OCI-LY1 (cell line): ENCODE data around the gene PPHLN1.

Experiments used
- H2AFZ ChIP-seq: fragments of 200-600 bp; sonication (generic), shearing (Covaris generic); 2 replicates; pipeline ENCODE4 v1.6.0; 2014; ENCODE audit warnings: antibody characterized with exemption, mild to moderate bottlenecking, low read length
- H3F3A ChIP-seq: fragments of 200-600 bp; sonication (generic), shearing (Covaris generic); 2 replicates; pipeline ENCODE4 v1.6.0; 2014; ENCODE audit warnings: mild to moderate bottlenecking, antibody characterized with exemption, low read length, moderate library complexity; ENCODE audit not compliant: insufficient read depth
- H3K27ac ChIP-seq: fragments of 200-600 bp; sonication (generic); 2 replicates; pipeline ENCODE4 v1.5.1; 2014; ENCODE audit warnings: low read length, mixed run types, mild to moderate bottlenecking, low read depth; ENCODE audit not compliant: poor library complexity, severe bottlenecking
- H3K27me3 ChIP-seq: fragments of 200-600 bp; sonication (generic); 2 replicates; pipeline ENCODE4 v1.6.0; 2014; ENCODE audit warnings: antibody characterized with exemption, mild to moderate bottlenecking, low read length, moderate library complexity; ENCODE audit not compliant: insufficient read depth
- H3K36me3 ChIP-seq: fragments of 200-600 bp; sonication (generic); 2 replicates; pipeline ENCODE4 v1.6.1; 2014; ENCODE audit warnings: mild to moderate bottlenecking, antibody characterized with exemption, low read length, moderate library complexity, mixed read lengths; ENCODE audit not compliant: insufficient read depth
- H3K4me1 ChIP-seq: fragments of 200-600 bp; sonication (generic); 2 replicates; pipeline ENCODE4 v1.5.1; 2014; ENCODE audit warnings: mild to moderate bottlenecking, low read length, moderate library complexity; ENCODE audit not compliant: insufficient read depth, severe bottlenecking
- H3K4me2 ChIP-seq: fragments of 200-600 bp; sonication (generic), shearing (Covaris generic); 2 replicates; pipeline ENCODE4 v1.6.1; 2014; ENCODE audit warnings: low read length
- H3K4me3 ChIP-seq: fragments of 200-600 bp; sonication (generic); 2 replicates; pipeline ENCODE4 v1.5.1; 2014; ENCODE audit warnings: low read length, low read depth, mild to moderate bottlenecking, mixed read lengths; ENCODE audit not compliant: poor library complexity, severe bottlenecking
- H3K79me2 ChIP-seq: fragments of 200-600 bp; shearing (Covaris generic); 2 replicates; pipeline ENCODE4 v1.6.1; 2016; ENCODE audit warnings: mixed run types, low read length, mixed read lengths; ENCODE audit not compliant: insufficient read depth
- H3K9ac ChIP-seq: fragments of 200-600 bp; sonication (generic), shearing (Covaris generic); 2 replicates; pipeline ENCODE4 v1.6.1; 2014; ENCODE audit warnings: mild to moderate bottlenecking, low read length, mixed read lengths
- H3K9me2 ChIP-seq: fragments of 200-600 bp; sonication (generic), shearing (Covaris generic); 2 replicates; pipeline ENCODE4 v1.6.1; 2014; ENCODE audit warnings: low read depth, mild to moderate bottlenecking, low read length, mixed read lengths
- H3K9me3 ChIP-seq: fragments of 200-600 bp; shearing (Covaris generic); 2 replicates; pipeline ENCODE4 v1.6.1; 2014; ENCODE audit warnings: low read length, mixed read lengths
- H4K20me1 ChIP-seq: fragments of 200-600 bp; sonication (generic), shearing (Covaris generic); 2 replicates; pipeline ENCODE4 v1.6.0; 2016; ENCODE audit warnings: mild to moderate bottlenecking, low read length; ENCODE audit not compliant: insufficient read depth
- CTCF ChIP-seq: fragments of 200-600 bp; sonication (generic), shearing (Covaris generic); IDR thresholded peaks from 2 replicates; pipeline ENCODE4 v1.5.1; 2017; ENCODE audit warnings: mild to moderate bottlenecking, antibody characterized with exemption, low read length, moderate library complexity, mixed read lengths
- EZH2 ChIP-seq: fragments of 200-600 bp; sonication (generic), shearing (Covaris generic); IDR thresholded peaks from 2 replicates; pipeline ENCODE4 v1.8.0; 2017; ENCODE audit warnings: borderline replicate concordance, mixed run types, mild to moderate bottlenecking, antibody characterized with exemption, low read length, moderate library complexity, mixed read lengths

Gene PPHLN1

DNA sequence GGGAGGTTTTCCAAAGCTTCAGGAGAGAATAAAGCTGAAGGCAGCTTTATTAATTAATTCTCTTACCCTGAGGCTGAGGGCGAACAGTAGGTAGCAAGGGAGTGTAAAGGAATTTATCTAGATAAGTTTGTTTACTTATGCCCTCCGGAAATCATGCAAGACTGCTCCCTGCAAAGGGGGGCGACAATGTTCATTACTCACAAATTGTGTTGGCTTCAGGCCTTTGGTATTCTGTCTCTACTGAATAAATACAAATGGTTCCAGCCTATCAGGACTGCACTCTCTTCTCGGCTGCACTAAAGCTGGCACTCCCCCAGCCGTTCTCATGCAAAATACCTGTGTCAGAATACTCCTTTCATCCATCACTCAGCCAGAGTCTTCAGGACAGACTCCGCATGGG is 120.8 kb downstream of the PPHLN1 start:
- H3K4me2 ChIP-seq: peak overlapping the region; percentile 51
- peak overlapping the region; percentile 82 for H3K27ac ChIP-seq
- H3K4me3 ChIP-seq: peak overlapping the region; percentile 12
- no peaks in the 10 kb centered on the region for H3K79me2 ChIP-seq
- no peak overlapping the region for H2AFZ ChIP-seq
- TF ChIP-seq CTCF (no peak), EZH2 (no peak)
- H3K4me1 ChIP-seq: peaks cover 60% of the 10 kb centered on the region
- no peaks in the 10 kb centered on the region for H3K27me3 ChIP-seq
- H3K9ac ChIP-seq: peak overlapping the region; percentile 16; the same call in 1 of the 2 replicates
- H3K9me2 ChIP-seq: no peaks in the 10 kb centered on the region
- H3K36me3 ChIP-seq: peaks cover 35% of the 10 kb centered on the region
- H3F3A ChIP-seq: 0 out of 2 replicates have a peak, but pooled peaks cover 4% of the 10 kb centered on the region
- H4K20me1 ChIP-seq: no peaks in the 10 kb centered on the region
- no peaks in the 10 kb centered on the region for H3K9me3 ChIP-seq

GRCh38 chr12:42447371-42447786 is 121.4 kb downstream of the PPHLN1 start:
- TF ChIP-seq CTCF (no peak), EZH2 (no peak)
- Histone ChIP-seq H3K27me3 (no peaks in the 10 kb centered on the region), H3K4me2 (peak overlapping the region; percentile 51), H3K36me3 (peaks cover 29% of the 10 kb centered on the region), H3K9me2 (no peaks in the 10 kb centered on the region), H3F3A (0 out of 2 replicates have a peak, but pooled peaks cover 4% of the 10 kb centered on the region), H3K4me1 (peaks cover 66% of the 10 kb centered on the region), H2AFZ (no peak overlapping the region), H3K79me2 (no peaks in the 10 kb centered on the region), H3K27ac (peak overlapping the region; percentile 82), H3K9me3 (no peaks in the 10 kb centered on the region), H4K20me1 (no peaks in the 10 kb centered on the region), H3K4me3 (peak overlapping the region; percentile 12), H3K9ac (peak overlapping the region; percentile 16; the same call in 1 of the 2 replicates)

DNA sequence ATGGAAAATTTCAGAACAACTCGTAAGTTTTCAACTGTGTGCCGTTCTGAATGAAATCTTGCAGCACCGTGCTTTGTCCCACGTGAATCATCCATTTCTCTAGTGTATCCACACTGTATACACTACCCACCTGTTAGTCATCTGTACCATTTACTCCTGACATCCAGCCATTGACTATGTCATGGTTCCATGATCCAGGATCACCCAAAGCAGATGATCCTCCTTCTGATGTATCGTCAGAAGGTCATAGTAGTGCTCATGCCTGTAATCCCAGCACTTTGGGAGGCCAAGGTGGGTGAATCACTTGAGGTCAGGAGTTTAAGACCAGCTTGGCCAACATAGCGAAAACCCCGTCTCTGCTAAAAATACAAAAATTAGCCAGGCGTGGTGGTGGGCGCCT is 122.9 kb downstream of the PPHLN1 start:
- TF ChIP-seq EZH2 (no peak), CTCF (no peak)
- peak overlapping the region; percentile 82 for H3K27ac ChIP-seq
- H3K9me3 ChIP-seq: no peaks in the 10 kb centered on the region
- H3K9ac ChIP-seq: no peak overlapping the region
- H4K20me1 ChIP-seq: no peaks in the 10 kb centered on the region
- H3K9me2 ChIP-seq: no peaks in the 10 kb centered on the region
- no peak overlapping the region for H3K4me3 ChIP-seq
- no peaks in the 10 kb centered on the region for H3K79me2 ChIP-seq
- H3K36me3 ChIP-seq: peaks cover 14% of the 10 kb centered on the region
- H3K27me3 ChIP-seq: no peaks in the 10 kb centered on the region
- H2AFZ ChIP-seq: no peak overlapping the region
- H3K4me2 ChIP-seq: peak overlapping the region; percentile 51; the same call in 1 of the 2 replicates
- H3F3A ChIP-seq: 0 out of 2 replicates have a peak, but pooled peaks cover 4% of the 10 kb centered on the region
- H3K4me1 ChIP-seq: peaks cover 81% of the 10 kb centered on the region
